Skin epidermis (tissue), 12 donors: Measurements from ENCODE around the gene CTXND1.
"Not testable (repeated sequence)": the region's sequence is repeated elsewhere in the genome, so short reads cannot be mapped to it uniquely, and the experiment has no call there.

Experiments used
- H3K27ac ChIP-seq, 21 experiments: fragments of 200-600 bp; sonication (generic) in 11 of 21; one replicate each; pipeline ENCODE4 v1.5.0; 2020; ENCODE audit warnings: mild to moderate bottlenecking in 3 of 21, inconsistent platforms in 2 of 21, moderate library complexity in 2 of 21
- H3K4me3 ChIP-seq, 7 experiments: fragments of 200-600 bp; sonication (generic) in 2 of 7; one replicate each; pipeline ENCODE4 v1.5.0; 2020; ENCODE audit warnings: inconsistent platforms in 2 of 7, mild to moderate bottlenecking in 2 of 7, moderate library complexity in 1 of 7

Gene CTXND1

GRCh38 chr15:80168421-80168820 is 83.6 kb downstream of the CTXND1 start:
- Histone ChIP-seq H3K27ac (no peak overlapping the region), H3K4me3 (no peak overlapping the region)

GRCh38 chr15:80167936-80168335 is 84.1 kb downstream of the CTXND1 start:
- Histone ChIP-seq H3K4me3 (no peak overlapping the region), H3K27ac (no peak overlapping the region)

- H3K4me3 ChIP-seq = no peak overlapping the region
- H3K27ac ChIP-seq = no peak overlapping the region
Observed at GRCh38 chr15:80163897-80164296, 88.1 kb downstream of the CTXND1 start.

GRCh38 chr15:80163217-80163616 is 88.8 kb downstream of the CTXND1 start:
- no peak overlapping the region for H3K27ac ChIP-seq
- H3K4me3 ChIP-seq = no peak overlapping the region

GRCh38 chr15:80162059-80162554 is 89.9 kb downstream of the CTXND1 start:
- H3K4me3 ChIP-seq = no peak overlapping the region
- H3K27ac ChIP-seq = no peak overlapping the region

- H3K4me3 ChIP-seq = no peak overlapping the region
- peak overlapping the region in 1 of 21 experiments; percentile 24 for H3K27ac ChIP-seq
Observed at GRCh38 chr15:80161468-80162016, 90.5 kb downstream of the CTXND1 start.

GRCh38 chr15:80160570-80161156 is 91.3 kb downstream of the CTXND1 start:
- Histone ChIP-seq H3K4me3 (no peak overlapping the region), H3K27ac (peak overlapping the region in 14 of 21 experiments; percentile 15 to 78 (median 34))

- Histone ChIP-seq H3K4me3 (no peak overlapping the region), H3K27ac (peak overlapping the region in 5 of 21 experiments; percentile 22 to 47 (median 43))
Observed at GRCh38 chr15:80159811-80160569, 92.0 kb downstream of the CTXND1 start.

GRCh38 chr15:80159301-80159700 is 92.7 kb downstream of the CTXND1 start:
- no peak overlapping the region for H3K4me3 ChIP-seq
- H3K27ac ChIP-seq = no peak overlapping the region

- Histone ChIP-seq H3K27ac (no peak overlapping the region), H3K4me3 (no peak overlapping the region)
Observed at GRCh38 chr15:80157215-80157614, 94.8 kb downstream of the CTXND1 start.

- Histone ChIP-seq H3K27ac (no peak overlapping the region), H3K4me3 (no peak overlapping the region)
Observed at GRCh38 chr15:80156176-80156720, 95.8 kb downstream of the CTXND1 start.

GRCh38 chr15:80155378-80156175 is 96.4 kb downstream of the CTXND1 start:
- H3K4me3 ChIP-seq, H3K27ac ChIP-seq: not testable (repeated sequence)

- Histone ChIP-seq H3K27ac (no peak overlapping the region), H3K4me3 (no peak overlapping the region)
Observed at GRCh38 chr15:80155001-80155377, 97.0 kb downstream of the CTXND1 start.

- Histone ChIP-seq H3K4me3 (no peak overlapping the region), H3K27ac (no peak overlapping the region)
Observed at GRCh38 chr15:80154336-80154735, 97.7 kb downstream of the CTXND1 start.

- Histone ChIP-seq H3K4me3 (no peak overlapping the region), H3K27ac (peak overlapping the region in 2 of 21 experiments; percentile 56 to 59)
Observed at GRCh38 chr15:80153900-80154299, 98.1 kb downstream of the CTXND1 start.

GRCh38 chr15:80152896-80153876 is 98.8 kb downstream of the CTXND1 start, which contains the start of gene FAH:
Gene FAH (plus strand): TSS chr15:80152999. CDS start chr15:80153055, 56 bp downstream.
- peak within 1 kb of the TSS; percentile 60 to 72 (median 68) for H3K4me3 ChIP-seq
- H3K27ac ChIP-seq = peak within 1 kb of the TSS; percentile 22 to 82 (median 62)

- H3K27ac ChIP-seq = peak overlapping the region in 20 of 21 experiments; percentile 22 to 82 (median 63)
- peak overlapping the region; percentile 60 to 72 (median 68) for H3K4me3 ChIP-seq
Observed at GRCh38 chr15:80152180-80152895, 99.7 kb downstream of the CTXND1 start.

GRCh38 chr15:80151576-80151975 is 100.4 kb downstream of the CTXND1 start:
- Histone ChIP-seq H3K4me3 (no peak overlapping the region), H3K27ac (peak overlapping the region in 2 of 21 experiments; percentile 62 to 69)
